ENCODE data around the gene PLCD4.

PLCD4 gene

DNA sequence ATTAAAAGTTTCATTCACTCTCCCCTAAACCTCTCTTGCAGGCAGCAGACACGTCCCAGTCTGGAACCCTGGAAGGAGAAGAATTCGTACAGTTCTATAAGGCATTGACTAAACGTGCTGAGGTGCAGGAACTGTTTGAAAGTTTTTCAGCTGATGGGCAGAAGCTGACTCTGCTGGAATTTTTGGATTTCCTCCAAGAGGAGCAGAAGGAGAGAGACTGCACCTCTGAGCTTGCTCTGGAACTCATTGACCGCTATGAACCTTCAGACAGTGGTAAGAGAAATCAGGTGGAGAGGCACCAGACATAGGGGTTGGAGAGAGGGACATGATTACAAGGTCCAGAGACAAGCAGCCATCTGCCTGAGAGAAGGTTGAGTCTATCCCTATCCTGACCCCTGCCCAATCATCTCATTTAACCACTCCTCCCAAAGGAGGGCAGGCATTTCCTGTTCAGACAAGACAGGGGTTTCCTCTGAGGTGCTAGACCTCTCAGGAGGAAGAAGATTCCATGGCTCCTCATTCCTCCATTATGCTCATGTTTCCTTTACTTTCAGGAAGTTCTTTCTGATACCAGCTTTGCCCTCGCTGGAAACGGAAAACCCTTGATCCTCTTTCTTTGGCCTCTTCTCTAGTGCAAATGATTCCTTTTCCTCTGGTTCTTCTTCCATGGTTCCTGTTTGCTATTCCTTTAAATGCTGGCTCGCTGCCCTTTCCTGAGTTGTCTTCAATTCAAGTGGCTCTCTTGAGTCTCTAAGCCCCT, 15.1 kb downstream of the PLCD4 start:
- no peak overlapping the region for H3K9ac ChIP-seq (ENCODE audit: low read length in 2 of 2)
- H3K4me3 ChIP-seq (ENCODE audit: low read length in 2 of 2): no peak overlapping the region
- H3K36me3 ChIP-seq (ENCODE audit: control insufficient read depth in 2 of 2, insufficient read depth in 2 of 2, low read length in 2 of 2): peaks cover 21 to 39% of the 10 kb centered on the region in 2 donors
- H3K27me3 ChIP-seq (ENCODE audit: control insufficient read depth in 1 of 2, insufficient read depth in 2 of 2, low read length in 2 of 2): no peaks in the 10 kb centered on the region
- peaks cover 3% of the 10 kb centered on the region for H3K4me1 ChIP-seq (ENCODE audit: control insufficient read depth, insufficient read depth, low read length)
- no peaks in the 10 kb centered on the region for H3K9me3 ChIP-seq (ENCODE audit: control insufficient read depth in 2 of 2, low read length in 2 of 2)
- H3K27ac ChIP-seq (ENCODE audit: low read length): no peak overlapping the region

- H3K9ac ChIP-seq (ENCODE audit: low read length in 2 of 2): no peak overlapping the region
- no peak overlapping the region for H3K4me3 ChIP-seq (ENCODE audit: low read length in 2 of 2)
- H3K4me1 ChIP-seq (ENCODE audit: control insufficient read depth, insufficient read depth, low read length): peaks cover 3% of the 10 kb centered on the region
- H3K27me3 ChIP-seq (ENCODE audit: control insufficient read depth in 1 of 2, insufficient read depth in 2 of 2, low read length in 2 of 2): no peaks in the 10 kb centered on the region
- peaks cover 19 to 38% of the 10 kb centered on the region in 2 donors for H3K36me3 ChIP-seq (ENCODE audit: control insufficient read depth in 2 of 2, insufficient read depth in 2 of 2, low read length in 2 of 2)
- H3K27ac ChIP-seq (ENCODE audit: low read length): no peak overlapping the region
- H3K9me3 ChIP-seq (ENCODE audit: control insufficient read depth in 2 of 2, low read length in 2 of 2): no peaks in the 10 kb centered on the region
These were observed 15.6 kb downstream of the PLCD4 start for GRCh38 chr2:218623366-218623705.

- Histone ChIP-seq H3K4me1 (ENCODE audit: control insufficient read depth, insufficient read depth, low read length) (peaks cover 8% of the 10 kb centered on the region), H3K4me3 (ENCODE audit: low read length in 2 of 2) (no peak overlapping the region), H3K9me3 (ENCODE audit: control insufficient read depth in 2 of 2, low read length in 2 of 2) (no peaks in the 10 kb centered on the region), H3K36me3 (ENCODE audit: control insufficient read depth in 2 of 2, insufficient read depth in 2 of 2, low read length in 2 of 2) (peaks cover 19 to 27% of the 10 kb centered on the region in 2 donors), H3K27me3 (ENCODE audit: control insufficient read depth in 1 of 2, insufficient read depth in 2 of 2, low read length in 2 of 2) (no peaks in the 10 kb centered on the region), H3K27ac (ENCODE audit: low read length) (no peak overlapping the region), H3K9ac (ENCODE audit: low read length in 2 of 2) (no peak overlapping the region)
These were observed 18.7 kb downstream of the PLCD4 start for GRCh38 chr2:218626369-218626768.

GRCh38 chr2:218627939-218628338, 20.2 kb downstream of the PLCD4 start:
- no peaks in the 10 kb centered on the region for H3K9me3 ChIP-seq (ENCODE audit: control insufficient read depth in 2 of 2, low read length in 2 of 2)
- peaks cover 5% of the 10 kb centered on the region for H3K4me1 ChIP-seq (ENCODE audit: control insufficient read depth, insufficient read depth, low read length)
- H3K27me3 ChIP-seq (ENCODE audit: control insufficient read depth in 1 of 2, insufficient read depth in 2 of 2, low read length in 2 of 2): no peaks in the 10 kb centered on the region
- H3K9ac ChIP-seq (ENCODE audit: low read length in 2 of 2): no peak overlapping the region
- no peak overlapping the region for H3K27ac ChIP-seq (ENCODE audit: low read length)
- no peak overlapping the region for H3K4me3 ChIP-seq (ENCODE audit: low read length in 2 of 2)
- peaks cover 17 to 28% of the 10 kb centered on the region in 2 donors for H3K36me3 ChIP-seq (ENCODE audit: control insufficient read depth in 2 of 2, insufficient read depth in 2 of 2, low read length in 2 of 2)

GRCh38 chr2:218631837-218632236, 24.1 kb downstream of the PLCD4 start:
- peaks cover 5% of the 10 kb centered on the region for H3K4me1 ChIP-seq (ENCODE audit: control insufficient read depth, insufficient read depth, low read length)
- H3K9ac ChIP-seq (ENCODE audit: low read length in 2 of 2): no peak overlapping the region
- no peak overlapping the region for H3K4me3 ChIP-seq (ENCODE audit: low read length in 2 of 2)
- H3K27me3 ChIP-seq (ENCODE audit: control insufficient read depth in 1 of 2, insufficient read depth in 2 of 2, low read length in 2 of 2): no peaks in the 10 kb centered on the region
- no peaks in the 10 kb centered on the region for H3K9me3 ChIP-seq (ENCODE audit: control insufficient read depth in 2 of 2, low read length in 2 of 2)
- no peak overlapping the region for H3K27ac ChIP-seq (ENCODE audit: low read length)
- H3K36me3 ChIP-seq (ENCODE audit: control insufficient read depth in 2 of 2, insufficient read depth in 2 of 2, low read length in 2 of 2): peaks cover 49 to 50% of the 10 kb centered on the region in 2 donors

DNA sequence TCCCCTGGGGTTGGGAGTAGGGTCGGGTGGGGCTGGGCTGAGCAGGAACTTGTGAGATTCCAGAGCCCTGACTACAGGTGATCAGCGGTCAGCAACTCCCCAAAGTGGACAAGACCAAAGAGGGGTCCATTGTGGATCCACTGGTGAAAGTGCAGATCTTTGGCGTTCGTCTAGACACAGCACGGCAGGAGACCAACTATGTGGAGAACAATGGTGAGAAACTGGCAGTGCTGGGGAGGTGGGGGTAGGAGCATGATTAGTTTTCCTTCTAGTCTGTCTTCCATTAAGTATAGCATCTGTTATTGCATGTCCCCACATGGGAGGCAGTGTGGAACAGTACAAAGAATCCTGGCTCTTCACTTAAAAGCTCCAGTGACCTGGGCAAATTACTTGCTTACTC, 28.0 kb downstream of the PLCD4 start:
- peaks cover under 1% of the 10 kb centered on the region for H3K4me1 ChIP-seq (ENCODE audit: control insufficient read depth, insufficient read depth, low read length)
- H3K9me3 ChIP-seq (ENCODE audit: control insufficient read depth in 2 of 2, low read length in 2 of 2): no peaks in the 10 kb centered on the region
- no peaks in the 10 kb centered on the region for H3K27me3 ChIP-seq (ENCODE audit: control insufficient read depth in 1 of 2, insufficient read depth in 2 of 2, low read length in 2 of 2)
- peaks cover 65 to 69% of the 10 kb centered on the region in 2 donors for H3K36me3 ChIP-seq (ENCODE audit: control insufficient read depth in 2 of 2, insufficient read depth in 2 of 2, low read length in 2 of 2)
- no peak overlapping the region for H3K4me3 ChIP-seq (ENCODE audit: low read length in 2 of 2)
- H3K27ac ChIP-seq (ENCODE audit: low read length): no peak overlapping the region
- H3K9ac ChIP-seq (ENCODE audit: low read length in 2 of 2): no peak overlapping the region

DNA sequence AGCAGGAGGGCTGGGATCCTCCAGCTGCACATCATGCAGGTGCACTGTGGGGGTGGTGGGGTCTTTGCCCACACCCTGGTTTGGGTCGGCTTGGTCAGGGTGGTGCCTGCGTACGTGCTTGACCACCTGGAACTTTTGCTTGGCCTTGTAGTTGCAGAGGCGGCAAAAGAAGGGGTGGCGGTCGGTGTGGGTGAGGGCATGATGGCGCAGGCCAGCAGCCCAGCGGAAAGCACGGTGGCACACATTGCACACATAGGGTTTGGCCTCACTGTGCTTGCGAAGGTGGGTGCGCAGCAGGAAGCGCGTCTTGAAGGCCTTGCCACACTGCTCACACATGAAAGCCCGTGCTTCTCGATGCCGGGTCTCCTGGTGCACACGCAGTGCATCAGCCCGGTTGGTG, 30.7 kb downstream of the PLCD4 start:
- Histone ChIP-seq H3K36me3 (ENCODE audit: control insufficient read depth in 2 of 2, insufficient read depth in 2 of 2, low read length in 2 of 2) (peaks cover 64 to 80% of the 10 kb centered on the region in 2 donors), H3K9me3 (ENCODE audit: control insufficient read depth in 2 of 2, low read length in 2 of 2) (no peaks in the 10 kb centered on the region), H3K27ac (ENCODE audit: low read length) (no peak overlapping the region), H3K4me3 (ENCODE audit: low read length in 2 of 2) (no peak overlapping the region), H3K9ac (ENCODE audit: low read length in 2 of 2) (no peak overlapping the region), H3K27me3 (ENCODE audit: control insufficient read depth in 1 of 2, insufficient read depth in 2 of 2, low read length in 2 of 2) (no peaks in the 10 kb centered on the region), H3K4me1 (ENCODE audit: control insufficient read depth, insufficient read depth, low read length) (no peaks in the 10 kb centered on the region)

GRCh38 chr2:218642121-218642656, 34.5 kb downstream of the PLCD4 start:
- no peak overlapping the region for H3K9ac ChIP-seq (ENCODE audit: low read length in 2 of 2)

GRCh38 chr2:218642786-218643185, 35.1 kb downstream of the PLCD4 start:
- Histone ChIP-seq H3K27me3 (ENCODE audit: control insufficient read depth in 1 of 2, insufficient read depth in 2 of 2, low read length in 2 of 2) (no peaks in the 10 kb centered on the region), H3K9me3 (ENCODE audit: control insufficient read depth in 2 of 2, low read length in 2 of 2) (no peaks in the 10 kb centered on the region), H3K4me1 (ENCODE audit: control insufficient read depth, insufficient read depth, low read length) (no peaks in the 10 kb centered on the region), H3K9ac (ENCODE audit: low read length in 2 of 2) (no peak overlapping the region), H3K27ac (ENCODE audit: low read length) (no peak overlapping the region), H3K36me3 (ENCODE audit: control insufficient read depth in 2 of 2, insufficient read depth in 2 of 2, low read length in 2 of 2) (peaks cover 64 to 66% of the 10 kb centered on the region in 2 donors), H3K4me3 (ENCODE audit: low read length in 2 of 2) (no peak overlapping the region)

More at GRCh38 chr2:218642121-218642656, 34.5 kb downstream of the PLCD4 start:
- no peaks in the 10 kb centered on the region for H3K4me1 ChIP-seq (ENCODE audit: control insufficient read depth, insufficient read depth, low read length)
- peaks cover 64 to 69% of the 10 kb centered on the region in 2 donors for H3K36me3 ChIP-seq (ENCODE audit: control insufficient read depth in 2 of 2, insufficient read depth in 2 of 2, low read length in 2 of 2)
- no peak overlapping the region for H3K4me3 ChIP-seq (ENCODE audit: low read length in 2 of 2)
- no peaks in the 10 kb centered on the region for H3K27me3 ChIP-seq (ENCODE audit: control insufficient read depth in 1 of 2, insufficient read depth in 2 of 2, low read length in 2 of 2)
- H3K9me3 ChIP-seq (ENCODE audit: control insufficient read depth in 2 of 2, low read length in 2 of 2): no peaks in the 10 kb centered on the region
- no peak overlapping the region for H3K27ac ChIP-seq (ENCODE audit: low read length)

DNA sequence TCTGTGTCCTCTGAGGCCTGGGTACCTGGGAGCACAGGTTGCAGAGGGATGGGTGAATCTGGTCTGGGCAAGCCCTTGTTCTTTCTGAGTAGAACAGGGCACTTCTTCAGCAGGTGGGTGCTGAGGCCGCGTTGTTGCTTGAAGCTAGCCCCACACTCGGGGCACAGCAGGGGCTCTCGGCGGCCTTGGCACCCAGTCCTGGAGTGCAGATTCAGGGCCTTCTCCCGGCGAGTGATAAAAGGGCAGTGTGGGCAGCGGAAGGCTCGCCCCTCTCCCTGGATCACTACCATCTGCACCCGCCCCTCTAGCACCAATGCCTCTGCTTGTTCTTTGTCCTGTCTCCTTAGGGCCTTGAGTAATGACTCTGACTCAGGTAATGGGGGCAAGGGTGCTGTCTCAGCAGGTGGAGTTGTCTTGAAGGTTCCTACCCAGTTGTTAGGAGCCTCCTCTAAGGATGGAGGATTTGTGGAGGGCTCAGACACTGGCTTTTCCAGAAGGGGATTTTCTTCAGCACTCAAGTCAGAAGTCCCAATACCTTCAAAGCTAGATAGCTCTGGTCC, 36.1 kb downstream of the PLCD4 start:
- no peak overlapping the region for H3K9ac ChIP-seq (ENCODE audit: low read length in 2 of 2)
- no peak overlapping the region for H3K27ac ChIP-seq (ENCODE audit: low read length)
- no peaks in the 10 kb centered on the region for H3K4me1 ChIP-seq (ENCODE audit: control insufficient read depth, insufficient read depth, low read length)
- H3K9me3 ChIP-seq (ENCODE audit: control insufficient read depth in 2 of 2, low read length in 2 of 2): no peaks in the 10 kb centered on the region
- no peaks in the 10 kb centered on the region for H3K27me3 ChIP-seq (ENCODE audit: control insufficient read depth in 1 of 2, insufficient read depth in 2 of 2, low read length in 2 of 2)
- H3K36me3 ChIP-seq (ENCODE audit: control insufficient read depth in 2 of 2, insufficient read depth in 2 of 2, low read length in 2 of 2): peaks cover 64 to 67% of the 10 kb centered on the region in 2 donors
- H3K4me3 ChIP-seq (ENCODE audit: low read length in 2 of 2): no peak overlapping the region

DNA sequence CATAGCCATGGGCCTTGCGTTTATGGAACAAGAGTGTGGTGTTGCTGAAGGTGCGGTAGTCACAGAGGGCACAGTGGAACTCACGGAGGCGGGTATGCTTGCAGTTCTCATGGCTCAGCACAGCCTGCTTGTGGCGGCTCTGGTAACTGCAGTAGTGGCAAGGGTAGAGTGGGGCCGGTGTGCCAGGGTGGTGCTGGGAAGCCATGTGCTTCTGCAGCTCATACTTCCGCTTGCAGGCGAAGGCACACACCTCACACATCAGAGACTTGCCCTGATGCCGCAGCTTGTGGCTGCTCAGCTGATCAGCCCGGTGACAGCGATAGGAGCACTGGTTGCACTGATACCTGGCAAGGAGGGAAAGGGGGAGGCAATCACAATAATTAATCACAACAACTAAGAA, 37.0 kb downstream of the PLCD4 start:
- Histone ChIP-seq H3K9ac (ENCODE audit: low read length in 2 of 2) (no peak overlapping the region), H3K36me3 (ENCODE audit: control insufficient read depth in 2 of 2, insufficient read depth in 2 of 2, low read length in 2 of 2) (peaks cover 70 to 71% of the 10 kb centered on the region in 2 donors), H3K27me3 (ENCODE audit: control insufficient read depth in 1 of 2, insufficient read depth in 2 of 2, low read length in 2 of 2) (no peaks in the 10 kb centered on the region), H3K4me3 (ENCODE audit: low read length in 2 of 2) (no peak overlapping the region), H3K4me1 (ENCODE audit: control insufficient read depth, insufficient read depth, low read length) (no peaks in the 10 kb centered on the region), H3K9me3 (ENCODE audit: control insufficient read depth in 2 of 2, low read length in 2 of 2) (no peaks in the 10 kb centered on the region), H3K27ac (ENCODE audit: low read length) (no peak overlapping the region)
